COLO829 (cell line): ENCODE data around the gene ORC5.

Source experiments
- DNase-seq: peaks from one replicate; pipeline ENCODE4 v3.0.0; 2012; ENCODE audit warnings: low spot score

Gene ORC5

GRCh38 chr7:104124893-104125477 is 82.8 kb downstream of the ORC5 start:
- no peak for DNase-seq

- DNase-seq, result no peak
Measured at GRCh38 chr7:104124469-104124868, 83.3 kb downstream of the ORC5 start.

GRCh38 chr7:104123786-104124185 is 84.0 kb downstream of the ORC5 start:
- no peak for DNase-seq

- DNase-seq, result no peak
Measured at GRCh38 chr7:104113788-104114187, 94.0 kb downstream of the ORC5 start.

GRCh38 chr7:104112623-104113022 is 95.2 kb downstream of the ORC5 start:
- DNase-seq, result no peak

GRCh38 chr7:104111271-104111670 is 96.5 kb downstream of the ORC5 start:
- DNase-seq, result no peak

GRCh38 chr7:104106108-104106905 is 101.5 kb downstream of the ORC5 start:
- DNase-seq, result peak; percentile 69

- DNase-seq, result no peak
Measured at GRCh38 chr7:104098890-104099289, 108.9 kb downstream of the ORC5 start.

- DNase-seq, result peak; percentile 37
Measured at GRCh38 chr7:104096683-104097082, 111.1 kb downstream of the ORC5 start.

- no peak for DNase-seq
Measured at GRCh38 chr7:104093127-104093526, 114.7 kb downstream of the ORC5 start.

GRCh38 chr7:104091242-104091641 is 116.6 kb downstream of the ORC5 start:
- DNase-seq, result no peak

- DNase-seq, result no peak
Measured at GRCh38 chr7:104089612-104090011, 118.2 kb downstream of the ORC5 start.

- no peak for DNase-seq
Measured at GRCh38 chr7:104089061-104089460, 118.8 kb downstream of the ORC5 start.
